Lung (tissue), 12 donors: Measurements from ENCODE around the gene DOCK4. TPM values are rescaled to one million over a fixed set of nuclear protein-coding genes. Genes with fewer than 3 reads are reported as not detected.

Experiments used
- ATAC-seq: fragments of 200-7000 bp; cut with Tn5 transposase; one replicate; pipeline ENCODE4 v1.9.1; 2020; ENCODE audit warnings: moderate number of reproducible peaks; ENCODE audit not compliant: insufficient read depth, low FRiP score
- DNase-seq, 3 donors: peaks; one replicate each; pipeline ENCODE4 v3.0.0-alpha.2; 2013 to 2017
- H3K27ac ChIP-seq, 2 donors: one replicate each; pipeline ENCODE4 v1.5.1; 2013; ENCODE audit warnings: mild to moderate bottlenecking in 2 of 2, moderate library complexity in 2 of 2, control low read depth in 1 of 2, inconsistent platforms in 1 of 2, low read depth in 1 of 2, low read length in 1 of 2
- H3K27me3 ChIP-seq, 3 donors: one replicate each; pipeline ENCODE4 v1.5.1; 2013; ENCODE audit warnings: low read length in 2 of 3; ENCODE audit not compliant: control insufficient read depth in 3 of 3, insufficient read depth in 3 of 3
- H3K36me3 ChIP-seq, 4 donors: one replicate each; pipeline ENCODE4 v1.5.1; 2013; ENCODE audit warnings: low read length in 4 of 4, mild to moderate bottlenecking in 1 of 4, moderate library complexity in 1 of 4; ENCODE audit not compliant: control insufficient read depth in 4 of 4, insufficient read depth in 4 of 4
- H3K4me1 ChIP-seq, 5 donors: one replicate each; pipeline ENCODE4 v1.5.1; 2013; ENCODE audit warnings: low read length in 5 of 5, mild to moderate bottlenecking in 2 of 5, moderate library complexity in 1 of 5; ENCODE audit not compliant: control insufficient read depth in 5 of 5, insufficient read depth in 5 of 5
- H3K4me3 ChIP-seq: one replicate; pipeline ENCODE4 v1.5.1; 2013; ENCODE audit warnings: mild to moderate bottlenecking, control low read depth, moderate library complexity
- H3K9ac ChIP-seq, 2 donors: one replicate each; pipeline ENCODE4 v1.5.1; 2013; ENCODE audit warnings: low read length in 2 of 2, control low read depth in 1 of 2; ENCODE audit not compliant: insufficient read depth in 1 of 2
- H3K9me3 ChIP-seq, 4 donors: one replicate each; pipeline ENCODE4 v1.5.1; 2013; ENCODE audit warnings: low read length in 3 of 4, mild to moderate bottlenecking in 1 of 4, moderate library complexity in 1 of 4; ENCODE audit not compliant: control insufficient read depth in 4 of 4, insufficient read depth in 3 of 4
- CTCF ChIP-seq: IDR thresholded peaks from 2 replicates; pipeline ENCODE4 v1.5.1; 2012; ENCODE audit warnings: mild to moderate bottlenecking; ENCODE audit errors: control extremely low read depth, extremely low read depth
- WGBS, 2 donors: extraction: QIAGEN DNeasy Blood & Tissue Kit; methylation state at CpG; one replicate each; pipeline ENCODE4 v1.1.7; 2013; 5-methylcytosine and 5-hydroxymethylcytosine counted together
- polyA plus RNA-seq, 2 donors: library from polyadenylated mRNA; stranded (reverse); fragments of 200-250 nt; gene quantifications; one replicate each; pipeline ENCODE4 v1.2.1, GENCODE V29; 2013
- total RNA-seq, 2 donors: library from RNA; depleted of rRNA in 1 of 2; stranded (reverse); fragments of >200 nt in 1 of 2; gene quantifications; one replicate each; pipeline ENCODE4 v1.2.1, GENCODE V29; 2014 to 2021
- donor health status: control.
- donor health status: control.
- donor health status: Bipolar disorder and iron deficiency.
- donor health status: healthy.
- donor health status: DM: yes; HTN: yes; CAD: no.

Gene DOCK4
- total and polyA plus RNA-seq, 4 donors = 18.7 to 163 (median 40.3) TPM

GRCh38 chr7:111860248-111860647, 346.0 kb downstream of the DOCK4 start:
- DNase-seq (no peak), ATAC-seq (no peak)
- no peaks in the 10 kb centered on the region for H3K27me3 ChIP-seq
- no peak overlapping the region for H3K4me3 ChIP-seq
- H3K9ac ChIP-seq = no peak overlapping the region
- no peaks in the 10 kb centered on the region for H3K9me3 ChIP-seq
- H3K36me3 ChIP-seq = peaks cover 0 to 23% (median 9%) of the 10 kb centered on the region in 4 donors
- peaks cover 0 to 12% (median 0%) of the 10 kb centered on the region in 5 donors for H3K4me1 ChIP-seq
- no peak overlapping the region for H3K27ac ChIP-seq
- no peak for TF ChIP-seq CTCF
- 77 to 79% methylated on average over 6 of the region's 6 CpGs for WGBS, 2 donors

DNA sequence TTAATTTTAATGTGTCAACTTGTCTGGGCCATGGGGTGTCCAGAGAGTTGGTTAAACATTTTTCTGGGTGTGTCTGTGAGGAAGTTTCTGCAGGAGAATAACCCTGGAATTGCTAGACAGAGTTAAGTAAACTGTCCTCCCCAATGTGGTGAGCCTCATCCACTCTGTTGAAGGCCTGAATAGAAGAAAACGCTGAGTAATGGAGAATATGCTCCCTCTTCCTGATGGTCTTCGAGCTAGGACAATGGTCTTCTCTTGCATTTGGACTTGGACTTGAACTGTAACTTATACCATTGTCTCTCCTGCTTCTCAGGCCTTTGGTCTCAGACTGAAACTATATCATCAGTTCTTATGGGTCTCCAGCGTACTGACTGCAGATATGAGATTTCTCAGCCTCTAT, 347.9 kb downstream of the DOCK4 start:
- no peak for DNase-seq
- no peak overlapping the region for H3K9ac ChIP-seq
- H3K4me3 ChIP-seq = no peak overlapping the region
- H3K27ac ChIP-seq = no peak overlapping the region
- no peak for TF ChIP-seq CTCF
- H3K4me1 ChIP-seq = peaks cover 0 to 2% (median 0%) of the 10 kb centered on the region in 5 donors
- H3K27me3 ChIP-seq = no peaks in the 10 kb centered on the region
- no peaks in the 10 kb centered on the region for H3K9me3 ChIP-seq
- H3K36me3 ChIP-seq = peaks cover 0 to 23% (median 10%) of the 10 kb centered on the region in 4 donors
- 93 to 95% methylated on average over 3 of the region's 3 CpGs for WGBS, 2 donors
- ATAC-seq = no peak

GRCh38 chr7:111855842-111856227, 350.4 kb downstream of the DOCK4 start:
- no peak overlapping the region for H3K9ac ChIP-seq
- H3K4me3 ChIP-seq = no peak overlapping the region
- H3K36me3 ChIP-seq = peaks cover 0 to 20% (median 9%) of the 10 kb centered on the region in 4 donors
- peaks cover 0 to 3% (median 0%) of the 10 kb centered on the region in 4 donors for H3K9me3 ChIP-seq
- H3K27ac ChIP-seq = no peak overlapping the region
- H3K4me1 ChIP-seq = peaks cover 0 to 2% (median 0%) of the 10 kb centered on the region in 5 donors
- no peak for ATAC-seq
- no peaks in the 10 kb centered on the region for H3K27me3 ChIP-seq
- peak in 1 of 3 donors; percentile 33 for DNase-seq
- 57 to 59% methylated on average over 5 of the region's 5 CpGs for WGBS, 2 donors
- no peak for TF ChIP-seq CTCF
